Activated gamma-delta T cell treated with anti-CD3 and anti-CD28 coated beads, Interleukin-2, amount 50 U/mL, for 16 hours (primary cell): ENCODE measurements around the gene GLP2R.

Experiments
- DNase-seq: peaks from one replicate; pipeline ENCODE4 v3.0.0-alpha.2; 2020; ENCODE audit warnings: low read depth

Gene GLP2R

GRCh38 chr17:9859781-9860180 lies 34.1 kb downstream of the GLP2R start:
- DNase-seq = no peak

GRCh38 chr17:9860851-9861250 lies 35.1 kb downstream of the GLP2R start:
- no peak for DNase-seq

DNA sequence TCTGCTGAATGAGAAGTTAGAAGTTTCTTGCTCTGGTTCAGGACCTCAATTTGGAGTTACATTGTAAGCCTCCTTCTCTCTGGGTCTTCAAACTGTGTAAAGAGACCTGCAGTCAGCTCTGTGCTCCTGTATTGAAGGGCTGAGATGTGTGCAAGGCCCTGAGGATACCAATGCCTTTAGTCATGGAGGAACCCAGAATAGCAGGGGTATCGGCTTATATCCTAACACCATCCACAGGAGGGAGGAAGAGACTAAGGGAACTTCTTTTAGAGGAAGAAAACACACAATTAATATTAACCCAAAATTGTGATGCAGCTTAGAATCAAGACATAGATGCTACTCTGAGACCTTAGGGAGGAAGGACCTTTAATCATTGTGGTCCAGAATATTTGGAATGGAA lies 36.5 kb downstream of the GLP2R start:
- DNase-seq = no peak

- DNase-seq = no peak
These were observed 37.2 kb downstream of the GLP2R start for GRCh38 chr17:9862949-9863348.

DNA sequence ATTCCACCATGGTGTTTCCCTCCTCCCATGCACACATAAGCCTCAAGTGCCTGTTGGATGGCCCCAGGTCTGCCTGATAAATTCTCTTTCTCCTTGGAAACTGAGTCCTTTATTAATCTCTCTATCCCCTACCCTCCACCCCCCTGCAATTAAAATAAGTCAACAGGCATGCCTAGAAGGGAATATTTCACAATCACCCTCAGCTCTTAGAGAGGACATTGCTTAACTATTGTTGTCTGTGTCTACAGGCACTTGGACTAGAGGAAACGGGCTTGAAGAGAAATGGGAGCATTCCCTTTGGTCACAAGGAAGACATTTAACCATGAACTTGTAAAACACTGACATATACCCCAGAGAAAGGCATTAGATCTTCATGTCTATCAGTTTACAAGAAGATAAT lies 39.9 kb downstream of the GLP2R start:
- DNase-seq = no peak

- DNase-seq = no peak
These were observed 42.8 kb downstream of the GLP2R start for GRCh38 chr17:9868552-9868951.

GRCh38 chr17:9872852-9873251 lies 47.1 kb downstream of the GLP2R start:
- DNase-seq = no peak

GRCh38 chr17:9874722-9875121 lies 49.0 kb downstream of the GLP2R start:
- no peak for DNase-seq

GRCh38 chr17:9875441-9875840 lies 49.7 kb downstream of the GLP2R start:
- DNase-seq = no peak

GRCh38 chr17:9878356-9878755 lies 52.6 kb downstream of the GLP2R start:
- DNase-seq = no peak

GRCh38 chr17:9878786-9879525 lies 53.2 kb downstream of the GLP2R start:
- no peak for DNase-seq

DNA sequence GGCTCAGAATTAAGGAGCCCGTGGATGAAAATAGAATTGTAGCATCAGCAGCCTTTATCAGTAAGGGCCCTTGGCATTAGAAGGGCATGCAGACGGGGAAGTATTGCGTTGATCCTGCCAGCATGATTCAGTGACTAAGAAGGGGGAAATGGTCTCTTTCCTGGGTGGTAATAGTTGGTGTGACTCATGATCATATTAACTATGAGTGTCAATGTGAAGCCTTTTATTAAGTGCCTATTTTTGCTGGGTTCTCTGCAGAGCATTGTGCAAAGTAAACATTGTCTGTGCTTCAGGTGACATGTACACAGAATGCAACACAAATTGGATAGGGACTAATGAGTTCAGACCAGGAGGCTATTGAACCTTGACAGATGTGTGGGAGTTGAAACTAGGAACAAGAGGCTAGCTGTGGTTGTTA lies 54.9 kb downstream of the GLP2R start:
- DNase-seq = no peak

DNA sequence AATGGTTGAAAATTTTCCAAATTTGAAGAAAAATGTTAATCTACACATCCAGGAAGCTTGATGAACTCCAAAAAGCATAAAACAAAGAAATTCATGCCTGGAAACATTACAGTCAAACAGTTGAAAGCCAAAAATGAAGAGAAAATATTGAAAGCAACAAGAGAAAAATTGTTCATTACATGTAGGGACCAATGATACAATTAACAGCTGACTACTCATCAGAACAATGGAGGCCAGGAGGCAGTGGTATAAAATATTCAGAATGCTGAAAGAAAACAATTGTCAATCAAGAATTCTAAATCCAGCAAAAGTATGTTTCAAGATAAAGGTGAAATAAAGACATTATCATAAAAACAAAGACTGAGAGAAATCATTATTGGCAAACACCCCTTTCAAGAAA lies 57.7 kb downstream of the GLP2R start:
- no peak for DNase-seq

GRCh38 chr17:9886141-9886930 lies 60.6 kb downstream of the GLP2R start:
- DNase-seq = no peak

DNA sequence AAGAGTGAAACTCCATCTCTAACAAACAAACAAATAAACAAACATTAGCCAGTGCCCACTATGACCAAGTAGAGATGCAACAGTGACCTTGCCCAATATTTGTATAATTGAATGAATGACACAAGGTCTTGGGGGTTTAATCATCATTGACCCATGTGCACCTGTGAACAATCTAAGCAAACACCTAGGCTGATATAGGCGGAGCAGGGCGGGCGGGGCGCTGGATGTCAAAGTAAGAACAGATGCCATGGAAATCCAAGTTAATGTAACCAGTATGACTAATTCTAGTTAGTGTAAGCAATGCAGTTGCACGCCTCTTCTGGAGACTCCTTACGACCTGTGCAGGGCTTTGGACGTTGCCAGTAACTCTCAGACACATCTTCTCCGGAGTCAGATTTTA lies 61.8 kb downstream of the GLP2R start:
- no peak for DNase-seq

- DNase-seq = no peak
These were observed 64.4 kb downstream of the GLP2R start for GRCh38 chr17:9890124-9890523.

DNA sequence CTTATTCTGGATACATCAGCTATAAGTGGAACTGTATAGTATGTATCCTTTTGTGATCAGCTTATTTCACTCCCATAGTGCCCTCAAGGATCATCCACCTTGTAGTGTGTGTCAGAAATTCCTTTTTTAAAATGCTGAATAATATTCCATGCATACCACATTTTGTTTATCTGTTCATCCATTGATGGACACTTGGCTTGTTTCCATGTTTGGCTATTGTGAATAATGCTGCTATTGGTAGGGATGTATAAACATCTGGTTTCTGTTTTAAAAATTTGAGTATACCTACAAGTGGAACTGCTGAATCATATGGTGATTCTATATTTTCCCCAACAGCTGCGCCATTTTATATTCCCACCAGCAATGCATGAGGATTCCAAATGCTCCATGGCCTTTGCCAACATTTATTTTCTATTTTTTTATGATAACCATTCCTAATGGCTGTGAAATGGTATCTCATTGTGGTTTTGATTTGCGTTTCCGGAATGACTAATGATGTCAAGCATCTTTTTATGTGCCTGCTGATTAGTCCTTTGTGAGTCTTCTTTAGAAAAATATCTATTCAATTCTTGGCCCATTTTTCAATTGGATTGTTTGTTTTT lies 67.8 kb downstream of the GLP2R start:
- no peak for DNase-seq

- DNase-seq = no peak
These were observed 68.5 kb downstream of the GLP2R start for GRCh38 chr17:9894231-9894630.

DNA sequence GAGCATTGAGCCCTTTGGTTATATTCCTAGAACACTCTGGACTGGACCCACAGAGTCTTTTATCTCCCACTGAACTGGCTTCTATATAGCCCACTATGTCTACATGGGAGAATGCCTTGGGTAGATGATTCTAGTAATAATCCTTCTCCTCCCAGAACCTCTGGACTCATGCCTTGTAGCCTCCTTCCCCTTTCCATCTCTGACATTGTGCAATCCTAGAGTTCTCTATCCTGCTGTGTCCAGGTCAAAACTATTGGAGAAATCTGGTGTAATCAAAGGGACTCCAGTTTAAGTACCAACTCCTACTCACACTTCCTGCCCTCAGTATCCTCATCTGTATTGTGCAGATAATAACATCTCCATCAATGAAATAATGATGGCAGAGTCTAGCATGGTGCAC lies 70.2 kb downstream of the GLP2R start:
- no peak for DNase-seq

DNA sequence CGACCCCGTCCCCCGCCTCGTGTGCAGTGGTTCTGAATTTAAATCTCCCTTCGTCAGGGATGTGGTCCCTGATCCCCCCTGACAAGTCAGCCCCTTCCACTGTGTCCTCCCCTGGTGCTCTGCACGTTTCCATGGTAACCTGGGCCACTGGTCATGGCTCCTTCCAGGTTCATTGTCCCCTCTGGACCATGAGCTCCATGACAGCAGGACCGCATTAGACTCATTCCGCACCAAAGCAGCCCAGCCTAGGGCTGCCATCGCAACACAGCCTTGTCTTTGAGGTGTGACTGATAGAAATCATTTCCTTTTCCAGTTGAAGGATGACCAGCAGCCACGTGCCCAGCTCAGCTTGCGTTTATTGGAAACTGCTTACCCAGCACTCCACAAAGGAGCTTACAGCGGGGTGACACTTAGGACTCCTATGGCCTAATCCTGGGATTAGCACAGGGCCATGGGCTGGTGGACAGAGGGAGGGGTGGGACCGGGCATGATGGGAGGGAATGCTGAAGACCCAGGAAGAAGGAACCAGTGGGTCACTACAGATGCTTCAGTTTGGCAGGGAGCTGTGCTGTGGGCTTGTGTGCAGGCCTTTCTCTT lies 71.7 kb downstream of the GLP2R start:
- DNase-seq = no peak

GRCh38 chr17:9898812-9899211 lies 73.1 kb downstream of the GLP2R start:
- no peak for DNase-seq

DNA sequence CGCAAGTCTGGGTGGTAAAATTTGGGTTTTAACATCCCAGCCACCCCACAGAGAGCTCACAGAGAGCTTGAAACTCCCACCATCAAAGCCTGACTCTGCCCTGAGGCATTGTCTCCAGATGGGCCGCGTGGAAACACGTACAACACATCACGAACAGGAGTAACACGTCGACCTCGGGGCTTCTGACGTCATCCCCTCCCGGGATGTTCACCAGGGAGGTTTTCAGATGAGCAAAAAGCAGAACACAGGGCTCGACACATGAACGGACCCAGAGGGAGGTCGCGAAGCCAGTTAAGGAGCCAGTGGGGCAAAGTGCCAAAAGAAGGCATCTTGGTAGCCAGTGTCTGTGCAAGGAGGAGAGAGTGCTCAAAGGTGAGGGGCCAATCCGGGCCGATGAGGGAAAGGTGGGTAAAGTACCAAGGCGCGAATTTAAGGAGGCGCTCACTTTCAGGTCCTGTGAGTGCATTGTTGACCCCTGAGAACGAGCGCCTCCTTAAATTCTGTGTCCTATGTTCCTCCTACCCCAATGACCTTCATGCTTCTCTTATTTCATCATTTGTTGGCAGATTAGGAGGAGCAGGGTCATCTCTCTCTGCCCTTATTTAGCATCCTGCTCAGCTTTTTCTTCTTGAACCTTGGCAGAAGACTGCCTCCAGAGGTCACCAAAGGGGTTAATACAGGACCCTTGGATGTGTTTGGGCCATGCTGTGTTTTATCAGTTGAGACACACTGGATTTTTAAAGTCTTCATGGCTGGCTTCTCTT lies 73.7 kb downstream of the GLP2R start:
- DNase-seq = no peak
